WTC11 (cell line): ENCODE data around the gene COL2A1. TPM values are rescaled to one million over a fixed set of nuclear protein-coding genes. Genes with fewer than 3 reads are reported as not detected.

ENCODE experiments used
- ATAC-seq: fragments of 200-7000 bp; cut with Tn5 transposase; 2 replicates; pipeline ENCODE4 v1.10.0; 2021; ENCODE audit warnings: mild to moderate bottlenecking, moderate library complexity
- CTCF ChIA-PET: fragments of 300-600 bp; sonication (Branson Sonifier 250); formaldehyde crosslinking; loops from one replicate; lab custom pipeline; 2021; ENCODE audit warnings: antibody characterized with exemption; lab: Charles Lee
- POLR2A ChIA-PET: fragments of 350-600 bp; sonication (Branson Sonifier 250); formaldehyde crosslinking; loops from one replicate; lab custom pipeline; 2021; ENCODE audit warnings: antibody characterized with exemption; lab: Charles Lee
- DNase-seq: peaks from one replicate; pipeline ENCODE4 v3.0.0; 2021; ENCODE audit warnings: low spot score
- H3K27ac Mint-ChIP-seq: 2 replicates; pipeline ENCODE4 v1.8.0; 2021; ENCODE audit warnings: mixed read lengths
- H3K27me3 Mint-ChIP-seq: 2 replicates; pipeline ENCODE4 v1.8.0; 2021; ENCODE audit warnings: low read depth, mild to moderate bottlenecking, moderate library complexity, mixed read lengths
- H3K36me3 Mint-ChIP-seq: 2 replicates; pipeline ENCODE4 v1.8.0; 2021; ENCODE audit warnings: mixed read lengths
- H3K4me1 Mint-ChIP-seq: 2 replicates; pipeline ENCODE4 v1.8.0; 2022; ENCODE audit warnings: mixed read lengths
- H3K4me3 Mint-ChIP-seq: 2 replicates; pipeline ENCODE4 v1.8.0; 2021; ENCODE audit warnings: mild to moderate bottlenecking, moderate library complexity, mixed read lengths
- H3K9me3 Mint-ChIP-seq: 2 replicates; pipeline ENCODE4 v1.8.0; 2021; ENCODE audit warnings: mixed read lengths
- CBFB ChIP-seq: sonication (generic); formaldehyde crosslinking; IDR thresholded peaks from 2 replicates; pipeline ENCODE4 v1.8.1; 2022; ENCODE audit warnings: mild to moderate bottlenecking, low read depth, missing genetic modification reagents
- CDX4 ChIP-seq: fragments of 250-450 bp; sonication (Bioruptor Pico); IDR thresholded peaks from 2 replicates; pipeline ENCODE4 v1.9.0; 2021; ENCODE audit warnings: moderate library complexity, mild to moderate bottlenecking, inconsistent platforms, borderline replicate concordance
- EMX1 ChIP-seq: fragments of 250-450 bp; sonication (Bioruptor Pico); IDR thresholded peaks from 2 replicates; pipeline ENCODE4 v1.8.0; 2021; ENCODE audit warnings: mild to moderate bottlenecking
- ERG ChIP-seq: fragments of 250-450 bp; sonication (Bioruptor Pico); IDR thresholded peaks from 2 replicates; pipeline ENCODE4 v1.8.0; 2021; ENCODE audit warnings: mild to moderate bottlenecking
- JUN ChIP-seq: sonication (generic); formaldehyde crosslinking; IDR thresholded peaks from 2 replicates; pipeline ENCODE4 v1.8.0; 2023; ENCODE audit warnings: mild to moderate bottlenecking, missing genetic modification reagents
- MXD4 ChIP-seq: fragments of 250-450 bp; sonication (Bioruptor Pico); IDR thresholded peaks from 2 replicates; pipeline ENCODE4 v1.8.0; 2021; ENCODE audit warnings: mild to moderate bottlenecking, moderate library complexity, borderline replicate concordance
- NFE2L1 ChIP-seq: sonication (generic); formaldehyde crosslinking; IDR thresholded peaks from 2 replicates; pipeline ENCODE4 v1.8.1; 2023; ENCODE audit warnings: missing genetic modification reagents
- NFYB ChIP-seq: sonication (generic); formaldehyde crosslinking; conservative IDR thresholded peaks from 2 replicates; pipeline ENCODE4 v1.8.0; 2022; ENCODE audit warnings: low read depth, missing genetic modification reagents
- NR2C2 ChIP-seq: sonication (generic); formaldehyde crosslinking; IDR thresholded peaks from 2 replicates; pipeline ENCODE4 v1.8.0; 2022; ENCODE audit warnings: mild to moderate bottlenecking, missing genetic modification reagents
- PREB ChIP-seq: sonication (generic); formaldehyde crosslinking; IDR thresholded peaks from 2 replicates; pipeline ENCODE4 v1.8.1; 2022; ENCODE audit warnings: mild to moderate bottlenecking, missing genetic modification reagents, moderate library complexity, borderline replicate concordance
- PRRX2 ChIP-seq: fragments of 250-450 bp; sonication (Bioruptor Pico); IDR thresholded peaks from 2 replicates; pipeline ENCODE4 v1.8.0; 2021; ENCODE audit warnings: mild to moderate bottlenecking
- SMAD3 ChIP-seq: sonication (generic); formaldehyde crosslinking; IDR thresholded peaks from 2 replicates; pipeline ENCODE4 v1.8.0; 2022; ENCODE audit warnings: missing genetic modification reagents, mild to moderate bottlenecking, borderline replicate concordance
- SP1 ChIP-seq: sonication (generic); formaldehyde crosslinking; conservative IDR thresholded peaks from 2 replicates; pipeline ENCODE4 v1.8.1; 2022; ENCODE audit warnings: missing genetic modification reagents
- STAT6 ChIP-seq: sonication (generic); formaldehyde crosslinking; conservative IDR thresholded peaks from 2 replicates; pipeline ENCODE4 v1.8.1; 2023; ENCODE audit warnings: mild to moderate bottlenecking, low read depth, missing genetic modification reagents, moderate library complexity
- ZBTB43 ChIP-seq: sonication (generic); formaldehyde crosslinking; IDR thresholded peaks from 2 replicates; pipeline ENCODE4 v1.8.1; 2023; ENCODE audit warnings: mild to moderate bottlenecking, missing genetic modification reagents
- ZNF138 ChIP-seq: sonication (generic); formaldehyde crosslinking; conservative IDR thresholded peaks from 2 replicates; pipeline ENCODE4 v1.8.1; 2022; ENCODE audit warnings: mild to moderate bottlenecking, moderate library complexity, missing genetic modification reagents
- ZNF532 ChIP-seq: fragments of 250-450 bp; sonication (Bioruptor Pico); IDR thresholded peaks from 2 replicates; pipeline ENCODE4 v1.9.0; 2021; ENCODE audit warnings: mild to moderate bottlenecking, borderline replicate concordance
- total RNA-seq: library from RNA; stranded (reverse); gene quantifications from 3 replicates; pipeline ENCODE4 v1.2.3, GENCODE V29; 2021

COL2A1 gene
- total RNA-seq, 1 experiment from 2014 or later = 20.9 TPM

- CTCF ChIA-PET = interaction anchor here (0.6 to 4.0 kb wide), 5 partner anchors 20 to 62 kb away, joined by 3 to 18 read pairs (median 3); partner anchors contain the start of gene TMEM106C
- Mint-ChIP-seq H3K36me3 (no peaks in the 10 kb centered on the region), H3K4me1 (peaks cover 60% of the 10 kb centered on the region), H3K27ac (no peak overlapping the region), H3K27me3 (peaks cover 100% of the 10 kb centered on the region), H3K4me3 (peak overlapping the region; percentile 81), H3K9me3 (no peaks in the 10 kb centered on the region)
- TF ChIP-seq NFYB (no peak), PRRX2 (CRISPR knock-in tag) (no peak), NR2C2 (no peak), ZBTB43 (CRISPR knock-in tag) (no peak), CDX4 (CRISPR knock-in tag) (no peak), NFE2L1 (CRISPR knock-in tag) (no peak), STAT6 (CRISPR knock-in tag) (no peak), SP1 (CRISPR knock-in tag) (no peak), ERG (CRISPR knock-in tag) (no peak), EMX1 (no peak), JUN (no peak), CBFB (CRISPR knock-in tag) (no peak), MXD4 (no peak), ZNF532 (CRISPR knock-in tag) (no peak), SMAD3 (CRISPR knock-in tag) (no peak), PREB (CRISPR knock-in tag) (no peak), ZNF138 (no peak)
- POLR2A ChIA-PET = no interaction called here
- DNase-seq = peak; percentile 45
- ATAC-seq = no peak
These were observed 837 bp downstream of the COL2A1 start for GRCh38 chr12:48003226-48004052.
